NT2/D1 (cell line): Measurements from ENCODE around the gene OSGEP.

Source experiments
- YY1 ChIP-seq: IDR thresholded peaks from 2 replicates; pipeline ENCODE4 v1.6.1; 2011; ENCODE audit not compliant: insufficient read length, insufficient read depth
- ZNF274 ChIP-seq: IDR thresholded peaks from 2 replicates; pipeline ENCODE4 v1.6.1; 2011; ENCODE audit warnings: mild to moderate bottlenecking, low read depth, low read length

DNA sequence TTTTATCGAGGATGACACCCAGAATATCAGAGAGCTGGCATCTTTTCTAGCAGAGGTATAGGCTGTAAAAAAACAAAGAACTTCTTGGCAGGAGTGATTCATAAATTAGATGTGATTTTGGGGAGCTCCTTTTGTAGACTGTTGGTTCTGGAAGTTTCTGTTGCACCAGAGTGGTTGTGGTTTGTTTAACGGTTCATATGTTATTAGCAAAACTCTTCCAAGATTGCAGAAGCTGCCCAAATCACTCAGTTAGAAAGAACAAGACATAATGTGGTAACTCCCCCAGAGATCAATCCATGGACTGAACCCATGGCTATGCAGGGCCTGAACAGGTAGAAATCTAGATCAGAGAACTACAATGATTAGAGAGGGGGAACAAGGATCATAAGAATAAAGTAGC lies 44.0 kb upstream of the OSGEP start:
- TF ChIP-seq YY1 (no peak), ZNF274 (no peak)
